Uterus (tissue), 2 donors: ENCODE data around the gene LRBA.

Experiments used
- CTCF ChIP-seq, 4 experiments: fragments of 200-600 bp in 2 of 4; fragments of 450-650 bp in 2 of 4; sonication (generic) in 2 of 4; IDR thresholded peaks; one replicate each; pipeline ENCODE4 v1.5.1; 2016 to 2019; ENCODE audit warnings: antibody characterized with exemption in 4 of 4, mild to moderate bottlenecking in 2 of 4, moderate library complexity in 1 of 4
- POLR2A ChIP-seq, 2 donors: fragments of 450-650 bp; IDR thresholded peaks; one replicate each; pipeline ENCODE4 v1.6.1; 2016; ENCODE audit warnings: antibody characterized with exemption in 2 of 2, mild to moderate bottlenecking in 1 of 2, moderate library complexity in 1 of 2

- no peak for TF ChIP-seq CTCF (IDR thresholded peaks at IDR 0.05)
- no peak for TF ChIP-seq POLR2A (IDR thresholded peaks at IDR 0.05)
Observed at GRCh38 chr4:150934022-150934421, 81.1 kb downstream of the LRBA start.
